Myocyte (in vitro differentiated cells): Measurements from ENCODE around the gene CREB3L1. TPM values are rescaled to one million over a fixed set of nuclear protein-coding genes. Genes with fewer than 3 reads are reported as not detected.
A peak's percentile ranks its signal among the peaks of the same experiment; 100 is the strongest.
"Not testable (repeated sequence)": the region's sequence is repeated elsewhere in the genome, so short reads cannot be mapped to it uniquely, and the experiment has no call there.

Experiments used
- DNase-seq: peaks from one replicate; pipeline ENCODE4 v3.0.0-alpha.2; 2012; ENCODE audit warnings: low read depth
- total RNA-seq: library from RNA; depleted of rRNA; stranded (reverse); fragments of >200 nt; gene quantifications from 2 replicates; pipeline ENCODE4 v1.2.3, GENCODE V29; 2014

CREB3L1 gene
- total RNA-seq, 1 donor from 2014 or later, result 23.6 TPM

DNA sequence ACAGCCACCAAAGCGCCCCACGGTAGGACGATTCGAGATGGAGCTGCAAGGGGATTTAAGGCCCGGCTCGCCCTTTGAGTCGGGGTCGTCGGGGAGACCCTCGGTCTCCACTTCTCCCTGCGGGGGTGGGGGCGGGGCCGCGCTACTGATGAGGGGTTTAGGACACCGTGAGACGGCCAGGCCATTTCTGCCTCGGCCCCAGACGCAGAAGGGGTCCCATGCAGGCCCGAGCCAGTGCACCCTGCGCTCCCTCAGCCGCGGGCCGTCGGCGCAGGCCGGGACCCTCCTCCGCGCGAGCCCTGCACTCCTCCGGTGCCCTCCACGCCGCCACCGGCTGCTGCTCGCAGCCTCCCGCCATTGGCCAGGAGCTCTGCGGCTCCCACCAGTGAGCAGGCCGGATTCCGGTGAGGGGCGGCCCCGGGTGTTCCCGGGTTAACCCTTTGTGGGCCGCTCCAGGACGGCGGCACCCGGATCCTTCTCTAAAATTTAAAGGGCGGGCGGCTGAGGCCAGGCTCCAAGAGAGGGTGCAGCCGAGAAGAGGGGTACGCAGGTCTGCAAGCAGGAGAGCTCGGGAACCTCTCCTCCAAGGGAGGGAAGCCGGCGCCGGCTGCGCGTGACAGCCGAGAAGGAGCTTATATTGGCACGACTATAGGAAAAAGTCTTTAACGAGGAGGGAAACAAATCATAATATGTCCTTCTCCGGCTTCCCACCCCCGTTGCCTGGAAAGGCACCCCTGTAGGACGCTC is 18.0 kb downstream of the CREB3L1 start:
- peak; percentile 86 for DNase-seq

DNA sequence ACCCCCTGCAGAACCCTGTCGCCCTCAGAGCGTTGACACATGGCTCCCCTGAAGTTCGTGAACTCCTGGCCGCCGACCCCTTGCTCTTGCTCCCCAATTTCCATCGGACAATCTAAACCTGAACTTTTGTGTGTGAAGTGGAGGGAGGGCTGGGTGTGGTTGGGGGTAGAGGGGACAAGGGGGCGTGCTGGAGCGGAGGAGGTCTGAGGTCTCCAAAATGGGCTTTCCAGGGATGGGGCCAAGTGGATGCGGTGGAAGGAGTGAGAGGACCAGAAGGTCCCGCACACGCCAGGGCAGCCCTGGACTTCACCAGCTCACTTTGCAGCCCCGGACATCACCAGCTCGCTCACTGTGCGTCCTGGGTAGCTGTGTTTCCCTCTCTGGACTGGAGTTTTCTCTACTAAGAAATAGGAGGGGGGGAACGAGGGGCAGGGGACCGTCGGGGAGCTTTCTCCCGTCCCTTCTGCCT is 18.6 kb downstream of the CREB3L1 start:
- DNase-seq, result no peak

DNA sequence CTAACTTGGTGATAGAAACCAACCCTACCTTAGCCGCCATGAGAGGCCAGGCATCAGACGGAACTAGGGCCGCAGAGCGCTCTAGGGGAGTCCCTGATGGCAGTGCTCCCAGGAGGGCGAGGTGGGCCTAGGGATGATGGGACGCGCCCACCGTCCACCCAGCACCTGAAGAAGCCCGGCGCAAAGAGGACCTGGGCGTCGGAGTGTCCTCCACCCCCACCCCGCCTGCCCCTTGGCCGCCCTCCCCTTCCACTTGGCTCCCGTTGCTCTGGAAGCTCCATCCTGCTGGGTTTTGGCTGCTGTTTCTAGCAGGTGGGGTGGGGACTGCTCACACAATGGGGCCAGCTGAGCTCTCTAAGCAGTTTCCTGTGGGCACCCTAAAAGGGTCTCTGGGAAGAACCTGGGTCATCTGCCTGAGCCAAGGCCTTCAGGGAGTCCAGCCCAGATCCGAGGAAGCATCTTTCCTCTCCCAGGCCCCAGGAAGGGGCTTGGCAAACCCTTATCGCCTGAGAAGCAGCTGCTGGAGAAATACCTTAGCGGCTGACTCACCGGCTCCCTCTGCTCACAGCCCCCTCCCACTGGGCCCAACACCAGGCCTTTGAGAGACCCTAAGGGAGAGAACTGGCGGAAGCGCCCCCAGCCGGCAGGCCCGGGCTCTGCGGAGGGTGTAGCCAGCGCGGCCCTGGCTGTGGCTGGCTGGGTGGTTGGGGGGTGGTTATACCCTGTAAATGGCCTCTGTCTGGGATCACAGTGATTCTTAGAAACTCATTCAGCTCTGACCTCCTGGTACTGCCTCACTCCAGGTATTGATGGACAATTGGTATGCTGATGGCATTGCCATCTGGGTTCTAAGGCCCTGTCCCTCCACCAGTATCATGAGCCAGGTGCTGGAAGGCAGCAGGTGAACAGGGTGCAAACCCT is 19.3 kb downstream of the CREB3L1 start:
- peak; percentile 93 for DNase-seq

DNA sequence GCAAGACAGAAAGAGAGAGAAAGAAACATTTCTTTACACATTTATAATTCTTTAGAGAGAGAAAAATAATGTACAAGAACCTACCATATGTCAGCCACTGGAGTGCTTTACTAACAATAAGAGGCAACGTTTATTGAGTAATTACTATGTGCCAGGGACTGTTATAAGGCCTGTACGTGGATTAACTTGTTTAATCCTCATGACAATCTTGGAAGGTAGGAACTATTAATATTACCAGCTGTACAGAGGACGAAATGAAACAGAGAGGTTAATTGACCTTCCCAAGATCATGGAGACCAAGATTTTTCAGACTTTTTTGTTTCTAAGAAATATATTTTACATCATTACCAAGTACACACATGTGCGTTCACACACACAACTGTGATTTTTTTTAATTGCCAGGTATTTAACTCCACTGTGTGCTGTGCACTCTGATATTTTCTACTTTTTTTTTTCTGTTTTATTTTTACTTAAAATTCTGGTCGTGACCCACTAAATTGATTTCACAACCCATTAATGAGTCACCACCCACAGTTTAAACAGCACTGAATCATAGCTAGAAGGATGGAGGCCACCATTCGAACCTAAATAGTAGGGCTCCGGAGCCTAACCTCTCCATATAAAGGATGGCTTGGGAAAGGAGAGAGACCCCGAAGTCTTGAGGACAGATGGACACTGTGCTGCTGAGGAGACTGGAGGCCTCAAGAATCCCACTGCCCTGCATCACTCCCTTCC is 21.4 kb downstream of the CREB3L1 start:
- DNase-seq, result peak; percentile 37

DNA sequence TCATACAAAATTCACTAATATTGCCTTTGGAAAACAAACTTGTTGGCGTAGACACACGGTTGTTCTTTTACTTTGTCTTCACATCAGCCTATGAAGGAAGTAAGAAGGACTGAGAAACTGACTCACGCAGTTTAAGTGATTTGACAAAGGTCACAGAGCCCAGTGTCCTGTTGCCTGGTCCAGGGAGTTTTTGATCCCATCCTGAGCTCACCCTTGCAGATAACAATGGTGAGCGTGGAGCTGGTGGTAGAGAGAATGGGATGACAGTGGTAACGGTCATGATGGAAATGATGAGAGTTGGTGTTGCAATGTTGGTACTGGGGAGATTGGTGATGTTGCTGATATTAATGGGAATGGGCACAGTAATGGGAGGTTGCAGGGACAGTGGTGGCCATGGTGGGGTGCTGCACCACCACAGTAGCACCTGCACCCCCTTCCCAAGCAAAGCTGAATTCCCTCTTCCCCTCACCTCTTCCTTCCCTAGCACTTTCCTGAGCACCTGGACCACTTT is 22.0 kb downstream of the CREB3L1 start:
- DNase-seq, result no peak

- DNase-seq, result no peak
Observed at GRCh38 chr11:46300270-46300669, 22.8 kb downstream of the CREB3L1 start.

DNA sequence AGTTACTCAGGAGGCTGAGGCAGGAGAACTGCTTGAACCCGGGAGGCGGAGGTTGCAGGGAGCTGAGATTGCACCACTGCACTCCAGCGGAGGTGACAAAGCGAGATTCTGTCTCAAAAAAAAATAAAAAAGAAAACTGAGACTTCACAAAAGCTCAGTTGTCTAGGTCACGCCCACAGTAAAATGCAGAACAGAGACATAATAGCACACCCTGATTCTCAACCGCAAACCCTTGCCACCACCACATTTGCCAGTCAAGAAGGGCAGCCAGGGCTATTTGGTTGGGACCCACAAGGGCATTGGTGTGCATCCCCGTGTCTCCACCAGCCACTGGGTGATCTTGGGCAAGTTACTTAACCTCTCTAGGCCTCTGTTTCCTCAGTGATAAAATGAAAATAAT is 25.4 kb downstream of the CREB3L1 start:
- no peak for DNase-seq

DNA sequence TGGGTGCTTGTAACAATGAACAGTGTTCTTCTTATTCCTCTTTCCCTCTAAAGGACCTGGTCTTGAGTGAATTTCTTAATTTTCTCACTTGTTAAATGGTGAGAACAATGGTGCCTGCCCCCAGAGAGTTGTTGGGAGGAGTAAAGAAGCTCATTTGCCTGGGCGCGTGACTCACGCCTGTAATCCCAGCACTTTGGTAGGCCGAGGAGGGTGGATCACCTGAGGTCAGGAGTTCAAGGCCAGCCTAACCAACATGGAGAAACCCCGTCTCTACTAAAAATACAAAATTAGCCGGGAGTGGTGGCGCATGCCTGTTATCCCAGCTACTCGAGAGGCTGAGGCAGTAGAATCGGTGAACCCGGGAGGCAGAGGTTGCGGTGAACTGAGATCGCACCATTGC is 26.6 kb downstream of the CREB3L1 start:
- not testable (repeated sequence) for DNase-seq

GRCh38 chr11:46304605-46305179 is 27.2 kb downstream of the CREB3L1 start:
- DNase-seq, result peak; percentile 36

GRCh38 chr11:46305295-46305694 is 27.8 kb downstream of the CREB3L1 start:
- DNase-seq, result no peak

GRCh38 chr11:46306296-46306853 is 28.9 kb downstream of the CREB3L1 start:
- DNase-seq, result no peak

DNA sequence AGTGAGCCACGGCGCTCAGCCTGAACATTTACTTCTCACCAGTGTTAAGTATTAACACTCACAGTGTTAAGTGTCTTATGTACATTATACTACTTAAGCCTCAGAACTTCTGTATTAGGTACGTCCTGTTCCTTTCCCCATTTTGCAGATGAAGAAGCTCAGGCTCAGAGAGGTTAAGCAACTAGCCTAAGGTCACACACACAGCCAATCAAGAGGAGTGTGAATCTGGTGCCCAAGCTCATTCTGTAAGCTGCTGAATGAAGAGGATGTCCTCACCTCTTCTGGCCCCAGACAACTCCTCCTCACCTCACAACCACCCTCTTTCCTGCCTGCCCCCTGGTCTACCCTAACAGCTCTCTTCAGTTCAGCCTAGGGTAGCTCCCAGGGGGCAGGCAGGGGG is 29.9 kb downstream of the CREB3L1 start:
- no peak for DNase-seq

- no peak for DNase-seq
Observed at GRCh38 chr11:46307785-46308341, 30.4 kb downstream of the CREB3L1 start.

- peak; percentile 69 for DNase-seq
Observed at GRCh38 chr11:46308631-46309419, 31.4 kb downstream of the CREB3L1 start.

- no peak for DNase-seq
Observed at GRCh38 chr11:46309814-46310259, 32.4 kb downstream of the CREB3L1 start.

GRCh38 chr11:46315033-46315738 is 37.7 kb downstream of the CREB3L1 start:
- peak; percentile 77 for DNase-seq

DNA sequence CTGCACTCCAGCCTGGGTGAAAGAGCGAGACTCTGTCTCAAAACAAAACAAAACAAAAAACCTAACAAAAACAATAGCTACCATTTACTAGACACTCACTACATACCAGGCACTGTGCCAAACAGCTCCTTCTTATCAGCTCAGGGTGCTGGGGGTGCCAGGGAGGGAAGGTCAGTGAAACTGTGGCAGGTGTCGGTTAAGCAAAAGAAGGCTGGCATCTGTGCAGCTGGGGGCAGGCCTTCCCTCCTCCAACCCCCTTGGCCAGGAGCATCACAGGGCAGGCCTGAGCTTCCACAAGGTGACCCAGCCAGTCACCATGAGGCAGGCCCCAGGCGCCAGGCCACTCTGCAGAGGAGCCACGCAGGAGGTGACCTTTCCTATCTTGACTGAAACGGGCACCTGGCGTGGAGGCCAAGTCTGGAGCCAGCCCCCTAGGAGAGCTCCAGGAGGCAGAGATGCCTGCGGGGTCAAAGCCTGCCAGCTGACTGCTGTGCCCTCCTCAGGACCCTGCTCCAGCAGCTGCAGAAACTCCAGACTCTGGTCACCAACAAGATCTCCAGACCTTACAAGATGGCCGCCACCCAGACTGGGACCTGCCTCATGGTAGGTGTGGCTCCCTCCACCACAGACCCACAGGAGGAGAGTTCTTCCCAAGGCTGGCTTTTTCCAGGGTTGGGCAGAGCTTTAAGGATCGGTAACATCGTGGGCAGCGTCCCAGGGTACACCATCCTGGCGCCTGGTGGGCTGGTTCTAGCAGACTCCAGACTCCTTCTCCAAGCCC is 38.5 kb downstream of the CREB3L1 start:
- no peak for DNase-seq

DNA sequence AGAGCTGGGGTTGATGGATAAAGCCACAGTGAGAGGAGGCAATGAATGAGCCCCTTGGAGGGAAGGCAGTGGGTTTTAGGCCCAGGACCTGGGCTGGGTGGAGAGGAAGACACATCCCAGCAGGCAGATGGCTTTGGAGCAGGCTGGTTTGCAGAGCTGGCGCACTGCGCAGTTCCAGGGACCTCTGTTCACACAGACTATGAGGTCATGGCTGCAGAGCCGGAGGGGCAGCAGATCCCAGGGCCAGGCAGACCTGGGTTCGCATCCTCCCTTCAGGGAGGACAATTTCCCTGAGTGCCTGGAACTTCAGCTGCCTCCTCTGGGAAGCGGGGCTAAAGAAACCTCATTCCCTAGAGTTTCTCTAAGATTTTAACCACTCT is 41.6 kb downstream of the CREB3L1 start:
- no peak for DNase-seq
